Caco-2 (cell line): ENCODE measurements around the gene CLEC16A. TPM values are rescaled to one million over a fixed set of nuclear protein-coding genes. Genes with fewer than 3 reads are reported as not detected.

Experiments used
- BruUV-seq: library from RNA; stranded (reverse); fragments of 400-500 nt; replicated peaks from 2 replicates; lab custom pipeline; 2021; lab: Mats Ljungman, UMichigan
- CTCF ChIA-PET: fragments of 300-600 bp; sonication (Branson Sonifier 250); formaldehyde crosslinking; loops from one replicate; lab custom pipeline; 2022; ENCODE audit warnings: antibody characterized with exemption; lab: Charles Lee
- POLR2A ChIA-PET: fragments of 300-600 bp; sonication (Branson Sonifier 250); formaldehyde crosslinking; loops from one replicate; lab custom pipeline; 2022; ENCODE audit warnings: antibody characterized with exemption; lab: Charles Lee
- DNase-seq, 2 experiments: peaks; one replicate each; pipeline versions ENCODE4 v3.0.0 to v3.0.0-alpha.2; 2020 to 2022
- H3K27me3 ChIP-seq: replicated peaks from 2 replicates; pipeline ENCODE4 v1.6.0; 2011; ENCODE audit warnings: low read length; ENCODE audit not compliant: control insufficient read depth, insufficient read depth
- H3K36me3 ChIP-seq: 2 replicates; pipeline ENCODE4 v1.5.1; 2011; ENCODE audit warnings: low read length; ENCODE audit not compliant: control insufficient read depth, insufficient read depth
- H3K4me1 ChIP-seq: fragments of 250-450 bp; sonication (Bioruptor Pico); 2 replicates; pipeline ENCODE4 v1.5.1; 2020; ENCODE audit warnings: mild to moderate bottlenecking
- H3K4me3 ChIP-seq: 2 replicates; pipeline ENCODE4 v1.5.1; 2011; ENCODE audit warnings: low read depth, mild to moderate bottlenecking, control low read depth, low read length
- H3K9me3 ChIP-seq: fragments of 250-450 bp; sonication (Bioruptor Pico); 2 replicates; pipeline ENCODE4 v1.5.1; 2020; ENCODE audit warnings: mild to moderate bottlenecking, moderate library complexity
- H3K27ac Mint-ChIP-seq: one replicate; pipeline ENCODE4 v1.8.0; 2022; ENCODE audit warnings: mixed read lengths; ENCODE audit not compliant: unreplicated experiment
- H3K27me3 Mint-ChIP-seq: one replicate; pipeline ENCODE4 v1.8.0; 2022; ENCODE audit warnings: mixed read lengths; ENCODE audit not compliant: insufficient read depth, unreplicated experiment
- H3K36me3 Mint-ChIP-seq: one replicate; pipeline ENCODE4 v1.8.0; 2022; ENCODE audit warnings: mild to moderate bottlenecking, mixed read lengths; ENCODE audit not compliant: insufficient read depth, unreplicated experiment
- H3K4me1 Mint-ChIP-seq: one replicate; pipeline ENCODE4 v1.8.0; 2022; ENCODE audit warnings: low read depth, mixed read lengths; ENCODE audit not compliant: unreplicated experiment
- H3K4me3 Mint-ChIP-seq: one replicate; pipeline ENCODE4 v1.8.0; 2022; ENCODE audit warnings: mild to moderate bottlenecking, moderate library complexity, mixed read lengths; ENCODE audit not compliant: unreplicated experiment
- H3K9me3 Mint-ChIP-seq: one replicate; pipeline ENCODE4 v1.8.0; 2022; ENCODE audit warnings: mixed read lengths; ENCODE audit not compliant: unreplicated experiment
- intact Hi-C: fragments of 100-400 bp; cut with micrococcal nuclease; formaldehyde crosslinking; loops from one replicate; pipeline ENCODE4 v1.10.0; 2022; ENCODE audit not compliant: unreplicated experiment
- total RNA-seq: library from RNA; stranded (reverse); gene quantifications from 2 replicates; pipeline ENCODE4 v1.2.3, GENCODE V29; 2022
- TF ChIP-seq, protein P1 (sequence below), 2 experiments: fragments of 200-600 bp in 1 of 2; IDR thresholded peaks; 1 replicate in 1 of 2; 2 replicates in 1 of 2; pipeline versions ENCODE4 v1.5.1 to v1.8.0; 2011 to 2022; ENCODE audit warnings: antibody characterized with exemption in 1 of 2, control low read depth in 1 of 2, inconsistent platforms in 1 of 2, low read depth in 1 of 2, low read length in 1 of 2, mild to moderate bottlenecking in 1 of 2, moderate library complexity in 1 of 2; ENCODE audit not compliant: insufficient read depth in 1 of 2, severe bottlenecking in 1 of 2, unreplicated experiment in 1 of 2

The CLEC16A gene
- total RNA-seq, 1 experiment from 2014 or later, result 27.0 TPM

GRCh38 chr16:11140466-11140865 lies 196.1 kb downstream of the CLEC16A start:
- Histone ChIP-seq H3K9me3 (no peaks in the 10 kb centered on the region), H3K4me1 (peaks cover 23% of the 10 kb centered on the region), H3K36me3 (no peaks in the 10 kb centered on the region), H3K4me3 (no peak overlapping the region), H3K27me3 (no peaks in the 10 kb centered on the region)
- no peaks in the 10 kb centered on the region for H3K9me3 Mint-ChIP-seq
- no peaks in the 10 kb centered on the region for H3K27me3 Mint-ChIP-seq
- ChIA-PET POLR2A (interaction anchor here (1.0 kb wide), 1 partner anchor 116 kb away, joined by 6 read pairs; the partner anchor contains the start of gene SOCS1), CTCF (no interaction called here)
- no TSS peak for BruUV-seq
- peaks cover 9% of the 10 kb centered on the region for H3K36me3 Mint-ChIP-seq
- peak overlapping the region; percentile 72 for H3K27ac Mint-ChIP-seq
- no peak for DNase-seq
- H3K4me1 Mint-ChIP-seq, result peaks cover 20% of the 10 kb centered on the region
- no peak overlapping the region for H3K4me3 Mint-ChIP-seq
- TF ChIP-seq, protein P1, sequence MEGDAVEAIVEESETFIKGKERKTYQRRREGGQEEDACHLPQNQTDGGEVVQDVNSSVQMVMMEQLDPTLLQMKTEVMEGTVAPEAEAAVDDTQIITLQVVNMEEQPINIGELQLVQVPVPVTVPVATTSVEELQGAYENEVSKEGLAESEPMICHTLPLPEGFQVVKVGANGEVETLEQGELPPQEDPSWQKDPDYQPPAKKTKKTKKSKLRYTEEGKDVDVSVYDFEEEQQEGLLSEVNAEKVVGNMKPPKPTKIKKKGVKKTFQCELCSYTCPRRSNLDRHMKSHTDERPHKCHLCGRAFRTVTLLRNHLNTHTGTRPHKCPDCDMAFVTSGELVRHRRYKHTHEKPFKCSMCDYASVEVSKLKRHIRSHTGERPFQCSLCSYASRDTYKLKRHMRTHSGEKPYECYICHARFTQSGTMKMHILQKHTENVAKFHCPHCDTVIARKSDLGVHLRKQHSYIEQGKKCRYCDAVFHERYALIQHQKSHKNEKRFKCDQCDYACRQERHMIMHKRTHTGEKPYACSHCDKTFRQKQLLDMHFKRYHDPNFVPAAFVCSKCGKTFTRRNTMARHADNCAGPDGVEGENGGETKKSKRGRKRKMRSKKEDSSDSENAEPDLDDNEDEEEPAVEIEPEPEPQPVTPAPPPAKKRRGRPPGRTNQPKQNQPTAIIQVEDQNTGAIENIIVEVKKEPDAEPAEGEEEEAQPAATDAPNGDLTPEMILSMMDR (IDR thresholded peaks at IDR 0.05; ENCODE audit: insufficient read depth in 1 of 2, low read depth in 1 of 2, low read length in 1 of 2, severe bottlenecking in 1 of 2, unreplicated experiment in 1 of 2), result no peak
- intact Hi-C loops, result no loop called here

- BruUV-seq, result no TSS peak
- Histone ChIP-seq H3K27me3 (no peaks in the 10 kb centered on the region), H3K4me1 (peaks cover 21% of the 10 kb centered on the region), H3K36me3 (no peaks in the 10 kb centered on the region), H3K4me3 (no peak overlapping the region), H3K9me3 (no peaks in the 10 kb centered on the region)
- H3K9me3 Mint-ChIP-seq, result no peaks in the 10 kb centered on the region
- no peak overlapping the region for H3K27ac Mint-ChIP-seq
- peaks cover 20% of the 10 kb centered on the region for H3K4me1 Mint-ChIP-seq
- TF ChIP-seq, protein P1 (IDR thresholded peaks at IDR 0.05; ENCODE audit: insufficient read depth in 1 of 2, low read depth in 1 of 2, low read length in 1 of 2, severe bottlenecking in 1 of 2, unreplicated experiment in 1 of 2), result no peak
- intact Hi-C loops, result no loop called here
- CTCF ChIA-PET, result no interaction called here
- H3K36me3 Mint-ChIP-seq, result peaks cover 5% of the 10 kb centered on the region
- no peaks in the 10 kb centered on the region for H3K27me3 Mint-ChIP-seq
- DNase-seq, result no peak
- H3K4me3 Mint-ChIP-seq, result no peak overlapping the region
- POLR2A ChIA-PET, result no interaction called here
Measured at GRCh38 chr16:11140867-11141266, 196.5 kb downstream of the CLEC16A start.

GRCh38 chr16:11141409-11142260 lies 197.3 kb downstream of the CLEC16A start:
- H3K9me3 Mint-ChIP-seq, result no peaks in the 10 kb centered on the region
- no peak overlapping the region for H3K27ac Mint-ChIP-seq
- Histone ChIP-seq H3K9me3 (no peaks in the 10 kb centered on the region), H3K4me3 (no peak overlapping the region), H3K27me3 (no peaks in the 10 kb centered on the region), H3K4me1 (peaks cover 21% of the 10 kb centered on the region), H3K36me3 (no peaks in the 10 kb centered on the region)
- no TSS peak for BruUV-seq
- intact Hi-C loops, result no loop called here
- H3K4me1 Mint-ChIP-seq, result peaks cover 20% of the 10 kb centered on the region
- no peak overlapping the region for H3K4me3 Mint-ChIP-seq
- no peak for DNase-seq
- TF ChIP-seq, protein P1 (IDR thresholded peaks at IDR 0.05; ENCODE audit: insufficient read depth in 1 of 2, low read depth in 1 of 2, low read length in 1 of 2, severe bottlenecking in 1 of 2, unreplicated experiment in 1 of 2), result no peak
- ChIA-PET CTCF (no interaction called here), POLR2A (no interaction called here)
- no peaks in the 10 kb centered on the region for H3K27me3 Mint-ChIP-seq
- H3K36me3 Mint-ChIP-seq, result peaks cover 4% of the 10 kb centered on the region
